NCI-H1417 treated with DMSO at 0.1 percent for 48 hours (cell line): ENCODE data around the gene TPP2.

ENCODE experiments used
- DNase-seq: peaks from one replicate; lab custom pipeline; 2025; lab: John Stamatoyannopoulos, UW

Gene TPP2

DNA sequence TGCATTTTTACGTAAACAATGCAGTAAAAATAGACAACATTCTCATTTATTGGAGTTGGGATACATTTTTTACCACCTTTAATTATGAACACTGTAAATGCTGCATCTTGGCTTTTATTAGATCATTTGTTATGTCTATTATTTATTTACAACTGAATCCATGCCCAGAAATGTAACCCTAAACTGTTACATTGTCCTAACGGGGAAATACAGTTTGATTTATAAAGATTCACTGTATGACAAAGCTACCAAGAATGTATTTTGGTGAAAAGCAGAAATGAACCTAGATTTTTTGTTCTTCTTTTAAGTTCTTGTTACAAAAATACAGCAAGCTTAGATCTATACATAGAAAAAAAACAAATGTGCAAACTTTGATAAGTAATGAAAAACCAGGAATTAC, 97.0 kb downstream of the TPP2 start:
- no peak for DNase-seq

DNA sequence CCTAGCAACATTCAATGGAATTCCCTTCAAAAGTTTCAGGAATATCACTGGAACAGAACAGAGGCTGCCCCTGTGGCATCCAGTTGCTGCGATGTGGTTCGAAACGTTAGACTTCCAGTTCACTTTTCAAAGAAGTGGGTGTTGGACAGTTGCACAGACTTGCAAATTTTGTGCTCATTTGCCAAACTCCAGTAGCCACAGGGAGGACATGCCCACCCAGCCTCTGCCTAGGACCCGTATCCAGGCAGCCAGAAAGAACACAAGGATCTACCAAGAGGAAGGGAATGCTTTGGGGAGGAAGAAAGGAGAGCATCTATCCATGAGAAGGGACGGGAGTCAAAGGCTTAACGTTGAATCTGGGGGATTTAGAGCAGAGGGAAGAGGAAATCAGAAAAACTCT, 98.2 kb downstream of the TPP2 start, which contains the start of gene METTL21C:
Gene METTL21C (minus strand): TSS at position 108 of the 400 bp plus-strand sequence. CDS start 546 bp downstream, outside the sequence.
- DNase-seq: no peak

DNA sequence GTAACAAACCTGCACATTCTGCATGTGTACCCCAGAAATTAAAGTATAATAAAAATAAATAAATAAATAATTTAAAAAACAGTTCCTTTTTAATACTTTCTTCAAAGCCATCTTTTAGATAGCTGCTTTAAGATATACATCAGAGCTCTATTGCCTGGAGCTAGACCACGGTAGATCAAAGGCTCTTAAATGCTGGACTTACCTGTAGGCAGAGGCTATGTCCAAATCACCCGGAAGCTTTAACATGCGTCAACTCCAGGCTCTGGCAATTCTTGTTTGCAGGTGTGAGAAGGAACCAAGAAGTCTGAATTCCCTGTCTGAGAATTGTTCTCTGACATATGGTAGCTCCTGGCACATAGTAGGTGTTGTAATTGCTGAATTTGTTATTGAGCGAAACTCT, 99.7 kb downstream of the TPP2 start:
- DNase-seq: no peak

DNA sequence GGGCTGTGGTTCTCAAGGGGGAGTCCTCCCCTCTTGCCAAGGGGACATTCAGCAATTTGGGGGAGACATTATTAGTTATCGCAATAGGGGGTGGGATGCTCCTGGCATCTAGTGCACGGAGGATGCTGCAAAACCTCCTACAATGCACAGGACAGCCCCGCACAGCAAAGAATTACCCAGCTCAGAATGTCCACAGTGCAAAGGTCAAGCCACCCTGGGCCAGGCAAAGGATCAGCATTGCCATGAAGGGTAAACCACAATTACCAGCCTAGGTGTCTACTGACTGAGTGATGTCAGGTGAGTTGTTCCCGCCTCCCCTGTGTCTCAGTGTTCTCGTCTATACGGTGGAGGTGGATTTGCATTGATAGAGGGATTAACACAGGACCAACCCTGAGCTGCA, 100.5 kb downstream of the TPP2 start:
- DNase-seq: no peak

DNA sequence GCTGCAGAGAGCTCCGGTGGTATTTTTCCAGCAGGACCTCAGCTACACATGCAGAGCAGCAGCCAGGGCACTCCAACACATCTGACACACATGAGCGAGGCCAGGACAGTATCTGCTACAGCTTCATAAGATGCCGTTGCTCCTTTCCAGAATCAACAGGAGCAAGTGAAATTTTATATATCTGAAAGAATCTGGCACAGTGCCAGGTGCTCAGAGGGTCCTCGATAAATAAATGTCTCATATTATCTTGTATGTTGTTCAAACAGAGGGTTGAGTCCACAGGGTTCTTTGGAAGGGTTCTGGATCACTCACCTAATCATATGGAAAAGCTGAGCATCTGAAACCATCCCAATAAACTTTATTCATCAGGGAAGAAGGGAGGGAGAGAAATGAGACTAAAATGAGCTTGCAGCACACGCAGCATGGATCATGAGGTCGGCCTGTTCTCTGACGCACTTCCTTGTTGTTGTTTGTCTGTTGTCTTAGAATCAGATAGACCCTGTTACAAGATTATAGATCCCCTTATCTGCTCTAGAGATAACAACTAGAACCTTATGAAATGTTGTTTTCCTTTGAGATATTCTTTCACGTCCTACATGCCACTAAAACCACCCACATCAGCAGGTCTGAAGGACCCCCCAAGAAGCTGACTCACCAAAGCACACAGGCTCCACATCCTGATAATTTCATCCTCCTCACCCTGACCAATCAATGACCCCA, 101.3 kb downstream of the TPP2 start:
- no peak for DNase-seq

DNA sequence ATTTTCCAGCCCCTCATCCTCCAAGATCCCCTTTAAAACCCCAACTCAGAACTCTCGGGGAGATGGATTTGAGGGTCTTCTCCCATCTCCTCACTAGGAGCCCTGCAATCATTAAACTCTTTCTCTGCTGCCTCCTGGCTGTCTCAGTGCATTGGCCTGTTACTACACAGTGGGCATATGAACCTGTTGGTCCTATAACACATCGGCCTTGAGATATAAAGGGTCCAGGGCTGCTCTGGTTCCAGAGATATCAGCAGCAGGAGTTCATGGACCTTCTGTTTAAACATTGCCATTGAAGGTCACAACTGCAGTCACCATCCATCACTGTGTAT, 101.8 kb downstream of the TPP2 start:
- DNase-seq: no peak

DNA sequence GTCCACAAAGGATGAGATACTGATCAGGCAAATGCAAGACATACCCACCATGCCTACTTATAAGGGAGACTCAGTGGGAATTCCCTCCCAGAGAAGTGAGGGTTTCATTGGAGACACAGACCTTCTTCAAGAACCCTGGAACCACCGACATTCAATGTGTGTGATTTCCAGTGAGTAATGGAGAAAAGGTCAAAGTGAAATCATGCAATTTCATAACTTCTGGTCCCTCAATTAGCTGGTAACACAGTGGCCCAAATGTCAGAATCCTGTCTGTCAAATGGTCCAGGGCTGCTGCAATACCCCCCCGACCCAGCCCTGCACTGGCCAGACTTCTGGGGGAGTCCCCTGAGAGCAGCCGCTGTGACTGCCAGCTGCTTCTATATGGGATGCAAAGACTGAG, 102.7 kb downstream of the TPP2 start:
- no peak for DNase-seq

DNA sequence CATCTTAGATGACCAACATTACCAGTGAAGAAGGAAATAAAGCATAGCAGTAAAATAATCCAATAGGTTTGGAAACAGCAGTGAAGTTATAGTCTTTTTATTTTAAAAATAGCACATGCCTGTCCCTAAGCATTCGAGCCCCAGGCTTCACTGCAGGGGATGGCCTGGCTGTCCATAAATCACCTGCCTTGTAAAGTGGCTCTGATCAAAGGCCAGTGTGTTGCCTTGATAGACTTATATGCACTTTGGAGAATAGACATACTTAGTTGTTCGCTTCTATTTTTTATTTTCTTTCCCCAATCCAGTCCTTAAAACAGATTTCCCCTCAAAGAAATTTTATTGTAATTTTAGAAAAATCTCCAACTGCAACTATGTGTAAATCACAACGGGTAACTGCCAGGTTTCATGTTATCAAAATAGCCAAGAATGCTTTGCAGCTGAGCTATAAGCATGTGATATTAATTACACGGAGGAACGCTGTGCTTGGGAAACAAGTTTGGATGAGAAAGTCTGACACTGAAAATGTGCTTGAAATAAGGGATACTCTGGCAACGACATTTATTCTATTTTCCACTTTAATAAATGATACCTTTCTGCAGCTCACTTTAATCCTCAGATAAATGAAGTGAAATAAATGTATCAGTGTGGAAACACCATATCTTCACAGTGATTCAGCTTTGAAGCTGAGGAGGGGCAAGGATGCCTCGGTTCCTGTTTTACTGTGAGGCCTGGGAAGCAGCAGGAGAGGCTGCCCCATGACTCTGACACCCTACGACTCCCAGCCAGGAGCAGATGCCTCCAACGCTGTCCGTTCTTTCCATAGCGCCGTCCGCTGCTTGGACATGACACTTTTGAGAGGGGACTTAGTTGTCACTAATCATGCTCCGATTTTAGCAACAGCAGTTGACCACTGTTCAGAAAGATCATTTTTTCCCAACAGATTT, 103.6 kb downstream of the TPP2 start:
- no peak for DNase-seq

DNA sequence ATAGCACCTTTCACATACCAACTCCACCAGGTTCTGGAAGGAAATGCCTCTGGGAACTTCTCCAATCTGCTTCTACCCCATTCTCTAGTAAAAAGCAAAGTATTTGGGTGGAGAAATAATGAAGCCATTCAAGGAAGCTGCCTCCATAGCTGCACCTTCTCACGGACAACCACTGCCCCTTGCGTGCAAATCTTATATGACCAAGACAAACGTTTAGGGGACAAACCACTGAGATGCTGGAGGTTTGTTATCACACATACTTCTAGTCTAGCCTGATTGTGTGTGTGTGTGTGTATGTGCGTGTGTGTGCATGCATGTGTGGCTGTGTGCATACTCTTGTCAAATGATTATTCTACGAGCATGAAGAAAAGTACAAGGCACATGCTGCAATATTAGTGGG, 104.5 kb downstream of the TPP2 start:
- no peak for DNase-seq

DNA sequence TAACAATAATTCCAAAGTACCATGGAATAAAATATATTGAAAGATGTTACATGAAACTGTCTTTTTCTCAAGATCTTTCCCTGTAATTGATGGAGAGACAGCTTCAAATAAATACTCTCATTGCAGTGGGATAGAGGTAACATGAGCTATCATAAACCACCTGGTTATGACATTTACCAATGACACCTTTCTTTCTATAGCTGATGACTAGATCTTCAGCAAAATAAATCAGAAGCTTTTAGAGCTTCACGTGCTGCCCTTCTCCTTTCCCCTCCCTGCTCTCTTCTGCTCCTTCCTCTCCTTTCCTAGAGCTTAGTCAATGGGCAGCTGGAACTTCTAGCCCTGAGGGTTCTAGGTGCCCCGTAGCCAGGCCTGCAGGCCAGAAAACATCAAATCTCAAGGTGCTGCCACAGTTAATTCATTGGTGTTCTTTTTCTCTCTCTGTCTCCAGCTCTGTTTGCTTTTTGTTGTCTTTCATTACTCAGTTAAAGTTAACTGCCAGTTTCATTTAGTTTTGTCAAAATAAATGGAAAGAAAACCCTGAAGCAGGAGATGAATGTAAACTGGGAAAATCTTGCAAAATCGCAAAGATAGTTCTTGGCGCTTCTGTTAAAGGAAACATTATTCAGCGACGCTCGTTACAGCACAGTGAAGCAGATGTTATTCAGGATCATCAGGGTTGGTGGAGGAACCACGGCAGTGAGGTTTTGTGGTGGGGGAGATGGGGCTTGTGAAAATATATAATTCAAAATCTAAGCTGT, 106.4 kb downstream of the TPP2 start:
- no peak for DNase-seq

DNA sequence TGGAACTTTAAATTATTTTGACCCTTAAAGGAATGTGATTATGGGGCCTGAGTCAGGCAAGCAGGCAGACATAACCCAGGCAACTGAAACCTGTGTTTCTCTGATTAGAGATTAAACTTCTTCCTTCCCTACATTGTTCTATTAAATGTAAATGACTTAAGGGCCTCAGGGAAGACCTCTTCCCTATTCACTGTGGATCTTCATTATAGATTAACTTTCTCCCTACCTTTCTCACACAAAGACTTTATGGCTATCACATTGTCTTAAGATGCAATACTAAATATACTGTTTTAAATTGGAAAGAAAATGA, 106.9 kb downstream of the TPP2 start:
- no peak for DNase-seq

DNA sequence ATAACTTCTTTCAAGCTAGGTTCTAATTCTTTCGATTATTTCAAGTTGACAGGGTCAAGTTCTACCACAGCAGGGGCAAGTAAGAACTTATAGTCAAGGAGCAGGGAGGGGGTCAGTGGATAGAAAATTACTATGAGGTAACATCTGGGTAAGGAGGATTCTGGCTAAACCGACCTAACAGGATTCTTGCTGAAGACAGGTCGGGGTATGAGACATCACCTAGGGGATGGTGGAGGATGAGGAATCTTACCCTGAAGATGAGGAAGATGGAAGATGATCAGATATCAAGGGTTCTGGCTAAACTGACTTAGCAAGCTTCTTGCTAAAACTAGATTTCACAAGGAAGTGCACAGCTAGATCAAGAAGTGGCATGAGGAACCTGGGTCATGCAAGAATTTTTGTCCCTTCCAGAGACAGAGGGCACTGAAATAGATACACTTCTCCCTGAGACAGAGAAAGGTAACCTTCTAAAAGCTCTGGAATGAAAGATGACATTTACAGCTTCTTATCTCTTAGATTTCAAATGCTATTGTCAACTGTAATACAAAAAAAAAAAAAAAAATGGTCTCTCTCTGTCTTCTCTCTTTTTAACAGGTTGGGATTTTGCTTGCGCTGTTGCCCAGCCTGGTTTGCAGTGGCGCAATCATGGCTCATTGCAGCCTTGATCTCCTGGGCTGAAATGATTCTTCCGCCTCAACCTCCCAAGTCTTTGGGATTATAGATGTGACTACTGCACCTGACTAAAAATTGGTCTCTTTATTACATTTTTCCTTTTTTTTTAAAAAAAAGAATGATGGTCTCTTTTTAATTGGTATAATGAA, 107.7 kb downstream of the TPP2 start:
- DNase-seq: no peak

DNA sequence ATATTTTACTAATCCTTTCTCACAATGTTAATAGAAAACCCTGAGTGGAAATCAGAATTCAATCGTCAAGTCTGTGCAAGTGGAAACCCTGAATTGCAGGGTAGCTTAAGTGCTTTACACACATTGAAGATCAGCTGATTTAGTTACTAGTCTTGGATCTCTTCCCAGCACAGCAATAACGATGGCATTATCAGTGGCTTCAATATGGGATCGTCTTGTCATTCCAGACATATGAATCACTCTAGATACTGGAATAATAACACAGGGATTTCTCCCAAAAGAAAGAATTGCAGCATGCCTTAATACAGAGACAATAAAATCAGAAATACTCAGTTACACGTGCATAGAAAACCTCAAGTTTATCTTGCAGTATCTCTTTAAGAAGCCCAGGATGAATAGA, 110.7 kb downstream of the TPP2 start:
- no peak for DNase-seq

DNA sequence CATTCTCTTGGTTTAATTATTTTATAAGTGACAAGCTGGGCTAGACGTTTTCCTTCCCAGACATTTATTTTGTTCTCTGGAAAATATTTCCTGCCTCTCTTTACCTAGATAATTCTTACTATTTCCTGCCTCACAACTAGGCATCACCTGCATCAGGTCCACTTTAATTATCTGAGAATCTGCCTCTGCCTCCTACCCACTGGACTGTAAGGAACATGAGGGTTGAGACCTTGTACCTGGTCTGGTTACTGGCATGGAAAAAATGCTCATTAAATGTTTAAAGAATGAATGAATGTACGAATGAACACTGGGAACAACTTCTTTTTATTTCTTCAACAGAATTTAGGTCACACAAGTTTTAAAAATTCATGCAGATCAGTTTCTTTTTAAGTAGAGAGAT, 111.4 kb downstream of the TPP2 start:
- no peak for DNase-seq

DNA sequence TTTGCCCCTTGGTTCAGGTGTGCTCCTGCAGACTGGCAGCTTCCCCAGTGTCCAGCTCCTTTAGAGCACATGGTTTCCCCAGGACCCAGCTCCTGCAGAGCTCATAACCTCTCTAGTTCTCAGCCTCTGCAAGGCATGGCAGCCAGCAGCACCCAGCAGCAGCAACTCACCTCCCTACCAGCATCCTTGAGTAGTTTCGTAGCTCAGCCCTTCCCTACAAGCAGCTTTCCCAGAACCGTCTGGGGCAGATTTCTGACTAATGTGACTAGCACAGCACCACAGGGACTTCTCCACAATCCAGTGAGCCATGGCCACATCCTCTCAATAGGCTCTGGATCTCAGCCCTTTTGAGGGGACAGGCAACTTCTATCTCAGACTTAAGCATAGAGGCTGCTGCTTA, 112.2 kb downstream of the TPP2 start:
- DNase-seq: no peak

DNA sequence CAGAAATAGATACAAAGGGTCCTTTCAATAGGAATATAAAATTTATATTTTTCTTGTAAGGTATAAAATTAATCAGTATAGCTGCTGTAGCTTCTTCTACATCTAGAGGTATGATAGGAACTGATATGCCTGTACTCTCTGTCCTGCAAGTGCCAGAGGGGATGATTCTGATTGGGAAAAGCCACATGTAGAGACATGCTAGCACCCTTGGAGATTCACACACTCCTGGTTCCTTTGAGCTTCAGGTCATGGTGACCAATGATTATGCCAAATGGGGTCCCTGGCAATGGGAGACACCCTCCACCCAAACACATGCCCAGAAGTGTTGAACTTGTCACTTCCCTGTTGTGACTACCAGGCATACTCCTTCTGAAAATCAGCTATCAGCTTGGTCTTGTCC, 112.8 kb downstream of the TPP2 start:
- no peak for DNase-seq

DNA sequence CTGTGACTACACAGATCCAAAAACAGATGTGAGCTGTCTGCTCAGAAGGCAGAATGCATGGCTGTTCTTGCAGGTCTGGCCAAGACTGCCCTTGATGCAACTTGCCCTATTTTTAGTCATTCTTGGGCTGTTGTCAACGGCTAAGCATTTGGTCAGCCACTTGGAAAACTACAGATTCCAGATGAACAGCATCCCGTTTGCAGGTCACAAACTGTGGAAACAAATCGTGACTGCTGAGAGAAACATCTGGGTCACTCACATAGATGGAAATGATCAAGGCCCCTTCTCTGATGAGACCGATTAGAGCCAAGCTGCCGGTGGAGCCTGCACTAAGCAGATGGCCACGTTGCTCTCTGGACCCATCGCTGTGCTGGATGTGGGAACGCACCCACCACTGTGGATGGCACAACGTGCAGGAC, 113.5 kb downstream of the TPP2 start:
- DNase-seq: no peak

DNA sequence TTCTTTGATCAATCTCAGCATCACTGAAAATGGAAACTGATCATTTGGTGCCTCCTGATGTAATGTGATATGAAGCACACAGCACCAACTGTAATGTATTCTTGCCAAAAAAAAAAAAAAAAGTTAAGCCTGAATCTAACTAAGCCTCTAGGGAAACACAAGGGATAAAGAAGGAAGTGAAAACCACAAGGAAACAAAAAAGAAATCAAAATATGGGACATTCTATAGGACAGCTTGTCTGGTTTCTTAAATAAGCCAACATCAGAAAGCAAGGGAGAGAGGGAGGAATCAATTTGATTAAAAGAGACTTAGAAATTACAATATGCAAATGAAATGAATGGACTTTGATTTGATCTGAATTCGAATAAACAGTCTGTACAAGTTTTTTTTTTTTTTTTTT, 118.7 kb downstream of the TPP2 start:
- DNase-seq: no peak

DNA sequence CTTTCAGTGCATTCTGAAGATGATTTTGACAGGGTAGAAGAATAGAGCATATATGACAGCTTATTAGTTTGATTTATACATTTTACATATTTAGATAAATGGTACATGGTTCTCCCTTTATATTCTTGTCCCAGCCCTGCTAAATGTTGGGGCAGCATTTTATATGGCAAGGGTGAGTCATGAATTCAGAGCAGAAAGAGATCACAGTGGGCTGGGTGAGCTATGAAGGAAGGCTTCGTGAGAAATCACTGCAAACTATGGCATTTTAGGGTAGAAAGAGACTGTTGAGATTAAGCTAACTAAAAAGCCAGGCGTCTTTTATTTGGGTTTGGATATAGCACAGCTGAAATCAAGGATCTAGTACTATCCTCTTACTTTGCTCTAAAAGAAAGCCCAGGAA, 122.0 kb downstream of the TPP2 start:
- DNase-seq: no peak

DNA sequence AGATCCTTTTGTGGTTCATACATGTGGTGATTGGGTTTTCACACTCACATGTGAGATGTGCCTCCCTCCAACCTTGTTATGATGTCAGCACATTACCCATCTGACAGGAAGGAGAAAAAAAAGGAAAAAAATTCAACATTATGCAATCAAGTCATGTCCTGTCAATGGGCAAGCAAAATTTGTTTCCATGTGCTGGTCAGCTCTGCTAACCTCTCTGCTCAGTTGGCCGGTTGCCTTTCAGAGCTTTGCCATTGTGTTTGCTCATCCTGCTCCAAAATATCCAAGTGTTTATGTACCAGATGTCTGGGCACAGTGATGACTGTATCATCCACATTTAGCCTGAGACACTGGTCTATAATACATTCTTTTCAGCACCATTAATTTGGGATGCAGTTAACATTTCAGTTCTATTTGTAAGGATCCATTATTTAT, 125.0 kb downstream of the TPP2 start:
- no peak for DNase-seq

DNA sequence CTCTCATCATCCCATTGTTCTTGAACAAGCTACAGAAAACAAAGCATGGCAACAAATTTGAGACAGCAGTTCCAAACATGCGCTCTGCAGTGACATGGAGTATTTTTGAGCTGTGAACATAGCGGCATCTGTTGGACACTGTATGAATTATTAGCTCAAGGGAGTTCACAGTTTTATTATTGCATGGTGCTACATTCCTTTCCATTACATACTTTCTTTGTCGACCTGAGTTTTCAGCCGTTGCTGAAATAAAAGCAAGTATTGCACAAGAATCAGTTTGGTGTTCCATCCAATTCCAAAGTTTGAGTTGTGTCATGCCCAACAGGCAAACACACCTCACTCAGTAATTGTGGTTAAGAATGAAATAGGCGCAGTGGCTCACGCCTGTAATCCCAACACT, 128.1 kb downstream of the TPP2 start:
- no peak for DNase-seq

DNA sequence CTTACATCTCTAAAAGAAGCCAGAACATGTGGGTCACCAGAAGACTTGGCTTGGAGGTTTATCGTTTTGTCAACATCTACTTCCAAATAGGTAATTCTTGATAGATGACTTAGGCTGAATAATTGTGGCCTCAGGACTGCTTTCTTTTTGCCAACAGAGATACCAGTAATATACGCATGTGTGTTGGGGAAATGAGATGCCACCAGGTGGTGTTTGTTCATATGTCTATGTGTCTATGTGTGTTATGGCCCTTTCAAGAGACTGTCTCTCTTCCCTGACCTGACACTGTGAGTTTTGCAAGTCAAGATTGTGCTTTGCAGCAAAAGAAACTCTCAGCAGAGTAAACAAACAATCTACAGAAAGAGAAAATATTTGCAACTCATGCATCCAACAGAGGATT, 129.6 kb downstream of the TPP2 start:
- no peak for DNase-seq
